HEK293 (cell line): ENCODE measurements around the gene ARHGAP27.
"Not testable (repeated sequence)": the region's sequence is repeated elsewhere in the genome, so short reads cannot be mapped to it uniquely, and the experiment has no call there.

Experiments used
- ATF2 ChIP-seq: fragments of 450-650 bp; formaldehyde crosslinking; IDR thresholded peaks from 2 replicates; pipeline ENCODE4 v1.5.1; 2016; ENCODE audit warnings: missing biosample characterization, missing genetic modification characterization, low read depth
- CTCF ChIP-seq: fragments of 450-650 bp; formaldehyde crosslinking; IDR thresholded peaks from 2 replicates; pipeline ENCODE4 v1.5.1; 2016; ENCODE audit warnings: missing biosample characterization, missing genetic modification characterization
- GLIS2 ChIP-seq: fragments of 450-650 bp; formaldehyde crosslinking; IDR thresholded peaks from 2 replicates; pipeline ENCODE4 v1.5.1; 2016; ENCODE audit warnings: missing biosample characterization, missing genetic modification characterization
- MEIS1 ChIP-seq: sonication (generic); formaldehyde crosslinking; IDR thresholded peaks from 2 replicates; pipeline ENCODE4 v1.8.1; 2022; ENCODE audit warnings: missing genetic modification reagents, mild to moderate bottlenecking, borderline replicate concordance
- PRDM4 ChIP-seq: fragments of 450-650 bp; formaldehyde crosslinking; IDR thresholded peaks from 2 replicates; pipeline ENCODE4 v1.5.1; 2017; ENCODE audit warnings: missing biosample characterization, missing genetic modification characterization
- SETDB1 ChIP-seq: IDR thresholded peaks from one replicate; pipeline ENCODE4 v1.6.1; 2017; ENCODE audit warnings: mild to moderate bottlenecking, low read length, moderate library complexity, mixed read lengths; ENCODE audit not compliant: insufficient read length
- ZNF169 ChIP-seq: fragments of 450-650 bp; formaldehyde crosslinking; IDR thresholded peaks from 2 replicates; pipeline ENCODE4 v1.5.1; 2016; ENCODE audit warnings: missing biosample characterization, missing genetic modification characterization
- ZNF48 ChIP-seq: fragments of 450-650 bp; formaldehyde crosslinking; IDR thresholded peaks from 2 replicates; pipeline ENCODE4 v1.5.1; 2016; ENCODE audit warnings: missing biosample characterization, missing genetic modification characterization
- ZNF530 ChIP-seq: fragments of 450-650 bp; formaldehyde crosslinking; IDR thresholded peaks from 2 replicates; pipeline ENCODE4 v1.5.1; 2016; ENCODE audit warnings: low read depth, missing biosample characterization, missing genetic modification characterization
- ZNF747 ChIP-seq: fragments of 450-650 bp; formaldehyde crosslinking; IDR thresholded peaks from 2 replicates; pipeline ENCODE4 v1.5.1; 2016; ENCODE audit warnings: missing biosample characterization, missing genetic modification characterization

- not testable (repeated sequence) for TF ChIP-seq ATF2; GLIS2; ZNF530 (tag by site-specific recombination); ZNF169; PRDM4 (tag by site-specific recombination); MEIS1; SETDB1; CTCF; ZNF747 (tag by site-specific recombination); ZNF48 (tag by site-specific recombination)
Measured at GRCh38 chr17:45482317-45482716, 49.6 kb upstream of the ARHGAP27 start.
